B cell (primary cell): Measurements from ENCODE around the gene CAPN10. TPM values are rescaled to one million over a fixed set of nuclear protein-coding genes. Genes with fewer than 3 reads are reported as not detected.

ENCODE experiments used
- ATAC-seq: fragments of 200-7000 bp; cut with Tn5 transposase; one replicate; pipeline ENCODE4 v1.10.0; 2021; ENCODE audit warnings: low read depth, mild to moderate bottlenecking, moderate number of reproducible peaks, moderate library complexity
- CTCF ChIA-PET: fragments of 350-600 bp; sonication (Branson Sonifier 250); formaldehyde crosslinking; loops from one replicate; lab custom pipeline; 2021; ENCODE audit warnings: antibody characterized with exemption, inconsistent platforms; lab: Charles Lee
- POLR2A ChIA-PET: fragments of 350-600 bp; sonication (Branson Sonifier 250); formaldehyde crosslinking; loops from one replicate; lab custom pipeline; 2021; ENCODE audit warnings: antibody characterized with exemption; lab: Charles Lee
- DNase-seq: peaks from one replicate; pipeline ENCODE4 v3.0.0; 2013
- H2AFZ ChIP-seq: 2 replicates; pipeline ENCODE4 v1.6.1; 2012; ENCODE audit warnings: mild to moderate bottlenecking, low read depth, low read length; ENCODE audit not compliant: insufficient read depth, poor library complexity, severe bottlenecking
- H3K27ac ChIP-seq, 2 donors: 1 replicate in 1 of 2; 2 replicates in 1 of 2; pipeline ENCODE4 v1.5.1; 2012 to 2013; ENCODE audit warnings: low read length in 2 of 2, mild to moderate bottlenecking in 2 of 2, moderate library complexity in 1 of 2
- H3K27me3 ChIP-seq, 4 experiments: fragments of 200-600 bp in 1 of 4; sonication (generic) in 1 of 4; replicated peaks in 1 of 4; 1 replicate in 2 of 4; 2 replicates in 2 of 4; pipeline versions ENCODE4 v1.6.1 to v1.7.0; 2013 to 2016; ENCODE audit warnings: low read length in 3 of 4, mild to moderate bottlenecking in 2 of 4, mixed read lengths in 1 of 4, moderate library complexity in 1 of 4; ENCODE audit not compliant: insufficient read depth in 4 of 4, control insufficient read depth in 3 of 4; ENCODE audit errors: control extremely low read depth in 1 of 4
- H3K36me3 ChIP-seq, 2 experiments: replicated peaks in 1 of 2; 1 replicate in 1 of 2; 2 replicates in 1 of 2; pipeline versions ENCODE4 v1.6.1 to v1.7.1; 2013; ENCODE audit warnings: low read length in 1 of 2; ENCODE audit not compliant: insufficient read depth in 2 of 2, control insufficient read depth in 1 of 2; ENCODE audit errors: control extremely low read depth in 1 of 2, extremely low read depth in 1 of 2
- H3K4me1 ChIP-seq, 2 donors: fragments of 200-600 bp in 1 of 2; sonication (generic) in 1 of 2; 1 replicate in 1 of 2; 2 replicates in 1 of 2; pipeline versions ENCODE4 v1.5.1 to v1.6.1; 2013 to 2017; ENCODE audit warnings: low read length in 2 of 2; ENCODE audit not compliant: control insufficient read depth in 2 of 2, insufficient read depth in 2 of 2
- H3K4me2 ChIP-seq: replicated peaks from 2 replicates; pipeline ENCODE3; 2012; ENCODE audit warnings: mild to moderate bottlenecking, low read depth, low read length; ENCODE audit not compliant: poor library complexity, severe bottlenecking
- H3K4me3 ChIP-seq, 5 experiments: fragments of 200-600 bp in 1 of 5; sonication (generic) in 1 of 5; 1 replicate in 3 of 5; 2 replicates in 2 of 5; pipeline versions ENCODE4 v1.5.1 to v1.7.0; 2011 to 2016; ENCODE audit warnings: low read length in 4 of 5, mild to moderate bottlenecking in 4 of 5, low read depth in 2 of 5, control low read depth in 1 of 5, moderate library complexity in 1 of 5; ENCODE audit not compliant: insufficient read depth in 1 of 5; ENCODE audit errors: control extremely low read depth in 1 of 5, extremely low read depth in 1 of 5
- H3K79me2 ChIP-seq: fragments of 200-600 bp; sonication (generic); one replicate; pipeline ENCODE4 v1.6.0; 2016; ENCODE audit warnings: low read length; ENCODE audit not compliant: control insufficient read depth, insufficient read depth
- H3K9ac ChIP-seq: fragments of 200-600 bp; sonication (generic); 2 replicates; pipeline ENCODE4 v1.6.1; 2017; ENCODE audit warnings: mild to moderate bottlenecking, low read length, moderate library complexity
- H3K9me3 ChIP-seq, 3 donors: one replicate each; pipeline versions ENCODE4 v1.6.1 to v1.7.1; 2013; ENCODE audit warnings: low read length in 2 of 3; ENCODE audit not compliant: control insufficient read depth in 2 of 3, insufficient read depth in 1 of 3; ENCODE audit errors: control extremely low read depth in 1 of 3
- H4K20me1 ChIP-seq: 2 replicates; pipeline ENCODE4 v1.6.0; 2012; ENCODE audit warnings: mild to moderate bottlenecking, low read length; ENCODE audit not compliant: insufficient read depth, control insufficient read depth, poor library complexity, severe bottlenecking
- H3K27ac Mint-ChIP-seq: one replicate; pipeline ENCODE4 v1.8.0; 2021; ENCODE audit warnings: mixed read lengths
- H3K27me3 Mint-ChIP-seq: one replicate; pipeline ENCODE4 v1.8.0; 2021; ENCODE audit warnings: mixed read lengths
- H3K4me1 Mint-ChIP-seq: one replicate; pipeline ENCODE4 v1.8.0; 2021; ENCODE audit warnings: mixed read lengths
- H3K4me3 Mint-ChIP-seq: one replicate; pipeline ENCODE4 v1.8.0; 2021; ENCODE audit warnings: mixed read lengths
- H3K9me3 Mint-ChIP-seq: one replicate; pipeline ENCODE4 v1.8.0; 2022; ENCODE audit warnings: mixed read lengths; ENCODE audit not compliant: insufficient read depth
- EZH2 ChIP-seq: IDR thresholded peaks from 2 replicates; pipeline ENCODE4 v1.6.1; 2012; ENCODE audit warnings: borderline replicate concordance, low read depth, mild to moderate bottlenecking, moderate library complexity, low read length; ENCODE audit not compliant: insufficient read depth, poor library complexity, severe bottlenecking
- WGBS: methylation state at CpG from one replicate; pipeline ENCODE4 v1.1.5; 2013; ENCODE audit warnings: missing lambda C conversion rate; ENCODE audit not compliant: insufficient coverage; 5-methylcytosine and 5-hydroxymethylcytosine counted together
- intact Hi-C: fragments of 100-400 bp; cut with micrococcal nuclease; formaldehyde crosslinking; loops from one replicate; pipeline ENCODE4 v1.10.0; 2022
- polyA plus RNA-seq: library from polyadenylated mRNA; depleted of rRNA; stranded (reverse); fragments of >200 nt; gene quantifications from 2 replicates; pipeline ENCODE4 v1.2.3, GENCODE V29; 2012
- total RNA-seq, 2 donors: library from RNA; stranded (reverse); fragments of 120-200 nt in 1 of 2; gene quantifications; 1 replicate in 1 of 2; 2 replicates in 1 of 2; pipeline versions ENCODE4 v1.2.3 to v1.2.4, GENCODE V29; 2013 to 2022
- TF ChIP-seq, protein P1 (sequence below): fragments of 200-600 bp; IDR thresholded peaks from one replicate; pipeline ENCODE4 v1.8.0; 2022; ENCODE audit warnings: antibody characterized with exemption, mild to moderate bottlenecking

Gene CAPN10
- total and polyA plus RNA-seq, 2 donors (not counting 1 experiment from before 2014, with no cell fraction given): 73.4 to 92.1 TPM

DNA sequence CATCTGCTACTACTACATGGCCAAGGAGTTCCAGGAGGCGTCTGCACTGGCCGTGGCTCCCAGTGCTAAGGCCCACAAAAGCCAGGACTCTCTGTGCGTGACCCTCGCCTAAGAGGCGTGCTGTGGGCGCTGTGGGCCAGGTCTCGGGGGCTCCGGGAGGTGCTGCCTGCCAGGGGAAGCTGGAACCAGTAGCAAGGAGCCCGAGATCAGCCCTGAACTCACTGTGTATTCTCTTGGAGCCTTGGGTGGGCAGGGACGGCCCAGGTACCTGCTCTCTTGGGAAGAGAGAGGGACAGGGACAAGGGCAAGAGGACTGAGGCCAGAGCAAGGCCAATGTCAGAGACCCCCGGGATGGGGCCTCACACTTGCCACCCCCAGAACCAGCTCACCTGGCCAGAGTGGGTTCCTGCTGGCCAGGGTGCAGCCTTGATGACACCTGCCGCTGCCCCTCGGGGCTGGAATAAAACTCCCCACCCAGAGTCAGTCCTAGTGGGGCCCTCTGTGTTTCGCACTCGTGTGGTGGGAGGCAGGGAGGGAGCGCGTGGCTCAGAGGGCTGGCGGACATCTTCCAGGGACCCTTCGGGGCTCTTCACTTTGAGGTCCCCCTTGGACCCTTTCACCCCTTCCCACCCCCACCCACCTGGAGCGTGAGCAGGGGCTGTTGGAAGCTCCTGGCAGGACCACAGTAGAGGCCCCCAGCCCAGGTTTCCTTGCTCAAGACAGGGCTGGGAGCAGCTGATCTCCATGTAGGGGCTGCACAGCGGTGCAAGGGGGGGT lies 44.4 kb downstream of the CAPN10 start:
- ATAC-seq (no peak), DNase-seq (no peak)
- no peak overlapping the region for H2AFZ ChIP-seq
- intact Hi-C loops: no loop called here
- CTCF ChIA-PET: no interaction called here
- no peak overlapping the region for H3K4me3 Mint-ChIP-seq
- no peak overlapping the region for H3K4me3 ChIP-seq
- H3K9ac ChIP-seq: no peak overlapping the region
- H3K36me3 ChIP-seq: no peaks in the 10 kb centered on the region
- peaks cover 4% of the 10 kb centered on the region for H3K9me3 Mint-ChIP-seq
- H4K20me1 ChIP-seq: no peaks in the 10 kb centered on the region
- no peaks in the 10 kb centered on the region for H3K4me1 Mint-ChIP-seq
- TF ChIP-seq, protein P1, sequence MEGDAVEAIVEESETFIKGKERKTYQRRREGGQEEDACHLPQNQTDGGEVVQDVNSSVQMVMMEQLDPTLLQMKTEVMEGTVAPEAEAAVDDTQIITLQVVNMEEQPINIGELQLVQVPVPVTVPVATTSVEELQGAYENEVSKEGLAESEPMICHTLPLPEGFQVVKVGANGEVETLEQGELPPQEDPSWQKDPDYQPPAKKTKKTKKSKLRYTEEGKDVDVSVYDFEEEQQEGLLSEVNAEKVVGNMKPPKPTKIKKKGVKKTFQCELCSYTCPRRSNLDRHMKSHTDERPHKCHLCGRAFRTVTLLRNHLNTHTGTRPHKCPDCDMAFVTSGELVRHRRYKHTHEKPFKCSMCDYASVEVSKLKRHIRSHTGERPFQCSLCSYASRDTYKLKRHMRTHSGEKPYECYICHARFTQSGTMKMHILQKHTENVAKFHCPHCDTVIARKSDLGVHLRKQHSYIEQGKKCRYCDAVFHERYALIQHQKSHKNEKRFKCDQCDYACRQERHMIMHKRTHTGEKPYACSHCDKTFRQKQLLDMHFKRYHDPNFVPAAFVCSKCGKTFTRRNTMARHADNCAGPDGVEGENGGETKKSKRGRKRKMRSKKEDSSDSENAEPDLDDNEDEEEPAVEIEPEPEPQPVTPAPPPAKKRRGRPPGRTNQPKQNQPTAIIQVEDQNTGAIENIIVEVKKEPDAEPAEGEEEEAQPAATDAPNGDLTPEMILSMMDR: no peak
- no peak for TF ChIP-seq EZH2
- no peaks in the 10 kb centered on the region for H3K79me2 ChIP-seq
- H3K27me3 Mint-ChIP-seq: no peaks in the 10 kb centered on the region
- H3K4me2 ChIP-seq: no peak overlapping the region
- 96% methylated on average over 14 of the region's 21 CpGs for WGBS
- H3K4me1 ChIP-seq: no peaks in the 10 kb centered on the region
- no peak overlapping the region for H3K27ac Mint-ChIP-seq
- no peaks in the 10 kb centered on the region for H3K27me3 ChIP-seq
- H3K27ac ChIP-seq: no peak overlapping the region
- POLR2A ChIA-PET: no interaction called here
- peaks cover 0 to 37% (median 17%) of the 10 kb centered on the region in 3 donors for H3K9me3 ChIP-seq

DNA sequence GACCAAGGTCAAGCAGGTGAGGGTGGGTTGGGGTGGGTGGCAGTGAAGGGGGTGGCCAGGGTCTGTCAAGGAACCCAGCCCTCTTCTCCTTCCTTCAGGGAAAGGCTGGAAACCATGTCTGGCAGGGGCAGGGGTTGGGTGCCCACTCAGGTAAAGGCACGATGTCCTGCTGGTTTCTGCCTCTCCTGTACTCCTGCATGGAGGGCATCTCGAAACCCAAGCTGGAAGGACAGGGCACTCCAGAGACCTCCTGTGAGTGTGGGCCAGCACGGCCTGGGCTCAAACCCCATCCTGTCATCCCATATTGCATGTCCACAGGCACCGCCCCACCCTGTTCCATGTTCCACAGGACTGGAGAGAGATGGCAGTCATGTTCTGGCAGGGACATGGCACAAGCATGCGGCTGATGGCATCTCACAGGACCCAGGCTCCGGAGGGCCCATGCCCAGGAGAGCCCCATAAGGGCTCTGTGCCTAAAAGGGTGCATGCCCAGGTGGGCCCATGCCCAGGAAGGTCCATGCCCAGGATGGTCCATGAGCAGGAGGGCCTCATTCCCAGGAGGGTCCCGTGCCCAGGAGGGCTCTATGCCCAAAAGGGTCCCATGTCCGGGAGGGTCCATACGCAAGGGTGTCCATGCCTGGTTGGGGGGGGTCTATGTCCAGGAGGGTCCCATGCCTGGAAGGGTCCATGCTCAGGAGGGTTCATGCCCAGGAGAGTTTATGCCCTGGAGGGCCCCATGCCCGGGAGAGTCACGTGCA lies 45.2 kb downstream of the CAPN10 start:
- POLR2A ChIA-PET: no interaction called here
- Histone ChIP-seq H3K4me2 (no peak overlapping the region), H3K36me3 (no peaks in the 10 kb centered on the region), H3K27ac (no peak overlapping the region), H3K4me1 (no peaks in the 10 kb centered on the region), H4K20me1 (no peaks in the 10 kb centered on the region), H3K4me3 (no peak overlapping the region), H2AFZ (no peak overlapping the region), H3K27me3 (no peaks in the 10 kb centered on the region), H3K9me3 (peaks cover 0 to 37% (median 17%) of the 10 kb centered on the region in 3 donors), H3K79me2 (no peaks in the 10 kb centered on the region), H3K9ac (no peak overlapping the region)
- Mint-ChIP-seq H3K4me3 (no peak overlapping the region), H3K27me3 (no peaks in the 10 kb centered on the region), H3K4me1 (no peaks in the 10 kb centered on the region), H3K27ac (no peak overlapping the region), H3K9me3 (peaks cover 4% of the 10 kb centered on the region)
- no peak for DNase-seq
- CTCF ChIA-PET: no interaction called here
- WGBS: 89% methylated on average over 11 of the region's 11 CpGs
- TF ChIP-seq, protein P1: no peak
- TF ChIP-seq EZH2: no peak
- ATAC-seq: no peak
- intact Hi-C loops: no loop called here
